Bronchial epithelial cell (primary cell): ENCODE results near the gene MRPL27. TPM values are rescaled to one million over a fixed set of nuclear protein-coding genes. Genes with fewer than 3 reads are reported as not detected.
A peak's percentile ranks its signal among the peaks of the same experiment; 100 is the strongest.
"Not testable (repeated sequence)": the region's sequence is repeated elsewhere in the genome, so short reads cannot be mapped to it uniquely, and the experiment has no call there.

Source experiments
- DNase-seq: peaks from one replicate; pipeline ENCODE4 v3.0.0-alpha.2; 2010; ENCODE audit warnings: low read depth
- FAIRE-seq: peaks from 2 replicates; lab custom pipeline; 2011; peaks lifted over from hg19 to GRCh38; lab: Jason Lieb, UNC
- H3K27me3 ChIP-seq: 2 replicates; pipeline ENCODE4 v1.5.1; 2011; ENCODE audit warnings: low read length; ENCODE audit not compliant: control insufficient read depth, insufficient read depth
- H3K36me3 ChIP-seq: 2 replicates; pipeline ENCODE4 v1.5.1; 2011; ENCODE audit warnings: low read length; ENCODE audit not compliant: control insufficient read depth, insufficient read depth
- H3K4me3 ChIP-seq: 2 replicates; pipeline ENCODE4 v1.5.1; 2011; ENCODE audit warnings: mild to moderate bottlenecking, low read depth, low read length, control low read depth
- CTCF ChIP-seq: IDR thresholded peaks from 2 replicates; pipeline ENCODE4 v1.5.1; 2011; ENCODE audit warnings: mild to moderate bottlenecking, moderate library complexity, low read length, control low read depth, inconsistent platforms; ENCODE audit not compliant: insufficient read depth, severe bottlenecking
- total RNA-seq: library from RNA; depleted of rRNA; stranded (reverse); fragments of >200 nt; gene quantifications from 2 replicates; pipeline ENCODE4 v1.2.1, GENCODE V29; 2014

Gene MRPL27
- total RNA-seq, 1 donor from 2014 or later = 117 TPM

GRCh38 chr17:50344731-50345365 lies 28.1 kb downstream of the MRPL27 start:
- FAIRE-seq (no peak), DNase-seq (no peak)
- no peak overlapping the region for H3K4me3 ChIP-seq
- no peak for TF ChIP-seq CTCF
- H3K27me3 ChIP-seq = no peaks in the 10 kb centered on the region
- no peaks in the 10 kb centered on the region for H3K36me3 ChIP-seq

- no peak overlapping the region for H3K4me3 ChIP-seq
- FAIRE-seq = no peak
Measured at GRCh38 chr17:50339381-50339780, 33.6 kb downstream of the MRPL27 start.

DNA sequence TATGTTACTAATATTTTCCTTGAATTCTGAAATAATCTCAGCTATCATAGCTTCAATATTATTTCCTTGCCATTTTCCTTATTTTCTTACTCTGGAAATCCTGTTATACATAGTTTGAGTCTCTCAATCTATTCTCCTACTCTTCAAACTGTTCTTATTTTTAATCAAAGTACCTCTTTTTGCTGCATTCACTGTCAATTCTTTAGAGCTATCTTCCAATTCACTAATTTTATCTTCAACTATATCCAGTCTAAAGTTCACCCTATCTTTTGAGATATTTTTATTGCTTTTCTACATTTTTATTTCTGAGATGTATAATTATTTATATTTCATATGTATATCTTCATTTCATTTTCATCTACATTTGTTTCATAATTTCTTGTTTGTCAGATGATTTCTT lies 34.3 kb downstream of the MRPL27 start:
- Histone ChIP-seq H3K27me3 (no peaks in the 10 kb centered on the region), H3K4me3 (no peak overlapping the region), H3K36me3 (no peaks in the 10 kb centered on the region)
- no peak for TF ChIP-seq CTCF
- FAIRE-seq = no peak
- no peak for DNase-seq

More at GRCh38 chr17:50339381-50339780, 33.6 kb downstream of the MRPL27 start:
- Histone ChIP-seq H3K36me3 (no peaks in the 10 kb centered on the region), H3K27me3 (no peaks in the 10 kb centered on the region)
- DNase-seq = no peak
- TF ChIP-seq CTCF = no peak

- no peak overlapping the region for H3K4me3 ChIP-seq
- no peak for TF ChIP-seq CTCF
- H3K36me3 ChIP-seq = no peaks in the 10 kb centered on the region
- DNase-seq (peak; percentile 34), FAIRE-seq (no peak)
- no peaks in the 10 kb centered on the region for H3K27me3 ChIP-seq
Measured at GRCh38 chr17:50337956-50338355, 35.0 kb downstream of the MRPL27 start.

DNA sequence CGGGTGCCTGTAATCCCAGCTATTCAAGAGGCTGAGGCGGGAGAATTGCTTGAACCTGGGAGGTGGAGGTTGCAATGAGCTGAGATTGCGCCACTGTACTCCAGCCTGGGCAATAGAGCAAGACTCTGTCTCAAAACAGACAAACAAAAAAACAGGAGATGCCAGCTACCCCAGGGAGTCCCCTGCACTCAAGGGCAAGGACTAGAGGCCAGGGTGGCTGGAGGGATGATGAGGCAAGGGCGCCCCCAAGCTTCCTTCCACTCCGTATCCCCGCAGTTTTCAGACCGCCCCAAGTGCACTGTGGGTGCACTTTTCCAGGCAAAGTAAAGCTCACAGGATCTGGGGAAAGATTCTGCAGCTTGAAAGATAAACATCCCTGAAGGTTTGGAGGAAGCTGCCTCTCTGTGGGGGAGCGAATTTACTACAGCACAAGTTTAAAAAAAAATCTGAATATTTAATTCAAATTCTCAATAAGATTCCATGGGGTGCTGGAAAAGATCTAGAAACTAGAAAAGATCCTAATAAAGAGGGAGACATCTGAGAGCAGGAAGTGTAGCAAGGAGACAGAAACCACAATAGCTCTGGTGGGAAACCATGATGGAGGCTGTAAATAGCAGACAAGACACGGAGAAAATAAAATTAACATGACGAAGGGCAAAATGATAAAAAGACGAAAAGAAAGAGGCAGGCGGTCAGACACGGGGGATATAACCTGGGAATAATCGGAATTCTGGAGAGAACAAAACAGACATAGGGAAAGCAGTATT lies 39.5 kb downstream of the MRPL27 start:
- not testable (repeated sequence) for H3K36me3 ChIP-seq, FAIRE-seq

GRCh38 chr17:50332196-50332595 lies 40.8 kb downstream of the MRPL27 start:
- Histone ChIP-seq H3K36me3 (no peaks in the 10 kb centered on the region), H3K27me3 (no peaks in the 10 kb centered on the region), H3K4me3 (no peak overlapping the region)
- no peak for TF ChIP-seq CTCF
- FAIRE-seq (no peak), DNase-seq (no peak)

More for the DNA sequence above, 39.5 kb downstream of the MRPL27 start:
- H3K27me3 ChIP-seq, H3K4me3 ChIP-seq, DNase-seq: not testable (repeated sequence)
